ENCODE data around the gene USP54.

Gene USP54

DNA sequence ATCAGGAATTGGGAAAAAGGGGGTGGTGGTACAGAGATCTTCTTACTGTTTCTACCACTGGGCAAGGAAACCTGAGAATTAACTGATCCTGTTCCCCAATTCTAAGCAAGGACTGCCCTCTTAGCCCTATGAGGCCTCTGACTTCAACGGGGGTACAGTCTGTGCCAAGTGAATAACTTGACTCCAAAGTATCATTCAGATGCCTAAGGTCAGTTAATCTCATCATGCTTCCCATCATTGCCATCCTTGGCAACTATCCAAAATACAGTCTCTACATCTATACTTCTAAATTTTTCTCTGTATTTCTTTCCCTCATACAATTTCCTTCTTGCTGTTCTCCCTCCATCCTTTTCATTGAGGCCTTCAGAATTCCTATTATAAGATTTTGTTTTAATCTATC, 105.8 kb downstream of the USP54 start:
- no peak for DNase-seq (ENCODE audit: low read depth)
- TF ChIP-seq, protein P1, sequence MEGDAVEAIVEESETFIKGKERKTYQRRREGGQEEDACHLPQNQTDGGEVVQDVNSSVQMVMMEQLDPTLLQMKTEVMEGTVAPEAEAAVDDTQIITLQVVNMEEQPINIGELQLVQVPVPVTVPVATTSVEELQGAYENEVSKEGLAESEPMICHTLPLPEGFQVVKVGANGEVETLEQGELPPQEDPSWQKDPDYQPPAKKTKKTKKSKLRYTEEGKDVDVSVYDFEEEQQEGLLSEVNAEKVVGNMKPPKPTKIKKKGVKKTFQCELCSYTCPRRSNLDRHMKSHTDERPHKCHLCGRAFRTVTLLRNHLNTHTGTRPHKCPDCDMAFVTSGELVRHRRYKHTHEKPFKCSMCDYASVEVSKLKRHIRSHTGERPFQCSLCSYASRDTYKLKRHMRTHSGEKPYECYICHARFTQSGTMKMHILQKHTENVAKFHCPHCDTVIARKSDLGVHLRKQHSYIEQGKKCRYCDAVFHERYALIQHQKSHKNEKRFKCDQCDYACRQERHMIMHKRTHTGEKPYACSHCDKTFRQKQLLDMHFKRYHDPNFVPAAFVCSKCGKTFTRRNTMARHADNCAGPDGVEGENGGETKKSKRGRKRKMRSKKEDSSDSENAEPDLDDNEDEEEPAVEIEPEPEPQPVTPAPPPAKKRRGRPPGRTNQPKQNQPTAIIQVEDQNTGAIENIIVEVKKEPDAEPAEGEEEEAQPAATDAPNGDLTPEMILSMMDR (conservative IDR thresholded peaks at IDR 0.05; ENCODE audit: low read length): no peak
- H3K4me3 ChIP-seq (ENCODE audit: low read length): no peak overlapping the region

DNA sequence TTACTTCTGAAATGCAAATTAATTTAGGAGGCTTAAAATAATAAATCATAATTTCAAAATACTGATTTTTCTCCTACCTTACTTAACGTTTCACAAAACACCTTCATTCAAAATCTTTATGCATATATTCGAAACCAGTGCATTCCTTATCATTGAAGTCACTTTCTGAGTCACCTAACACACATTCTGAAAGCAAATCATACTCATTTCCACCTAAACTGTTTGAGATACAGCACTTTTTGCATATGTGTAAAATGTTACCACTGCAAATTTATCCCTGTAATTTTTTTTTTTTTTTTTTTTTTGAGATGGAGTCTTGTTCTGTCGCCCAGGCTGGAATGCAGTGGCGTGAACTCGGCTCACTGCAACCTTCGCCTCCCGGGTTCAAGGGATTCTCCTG, 111.0 kb downstream of the USP54 start:
- DNase-seq (ENCODE audit: low read depth): peak; percentile 49
- no peak overlapping the region for H3K4me3 ChIP-seq (ENCODE audit: low read length)
- TF ChIP-seq, protein P1 (conservative IDR thresholded peaks at IDR 0.05; ENCODE audit: low read length): no peak

DNA sequence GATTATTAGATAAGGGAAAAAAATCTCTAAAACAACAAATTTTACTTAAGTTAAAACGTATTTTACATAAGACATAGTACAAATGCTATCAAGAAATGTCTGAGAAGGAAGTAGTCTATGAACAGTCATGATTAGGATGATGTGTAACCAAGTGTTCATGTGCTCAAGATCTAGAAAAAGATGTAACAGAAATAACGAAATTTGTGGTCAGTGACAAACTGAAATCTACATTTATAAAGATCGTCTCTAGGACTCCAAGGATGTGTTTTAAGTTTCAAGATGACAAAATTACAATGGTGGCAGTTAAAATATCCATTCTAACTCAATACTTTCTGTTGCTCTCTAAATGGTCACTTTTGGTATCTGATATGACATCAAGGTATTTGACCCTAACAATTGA, 112.5 kb downstream of the USP54 start:
- DNase-seq (ENCODE audit: low read depth): no peak
- TF ChIP-seq, protein P1 (conservative IDR thresholded peaks at IDR 0.05; ENCODE audit: low read length): no peak
- no peak overlapping the region for H3K4me3 ChIP-seq (ENCODE audit: low read length)

GRCh38 chr10:73471226-73471625, 119.9 kb downstream of the USP54 start:
- H3K4me3 ChIP-seq (ENCODE audit: low read length): no peak overlapping the region
- no peak for DNase-seq (ENCODE audit: low read depth)
- TF ChIP-seq, protein P1 (conservative IDR thresholded peaks at IDR 0.05; ENCODE audit: low read length): no peak

- no peak for DNase-seq (ENCODE audit: low read depth)
- TF ChIP-seq, protein P1 (conservative IDR thresholded peaks at IDR 0.05; ENCODE audit: low read length): no peak
- H3K4me3 ChIP-seq (ENCODE audit: low read length): no peak overlapping the region
Observed at GRCh38 chr10:73469579-73469978, 121.6 kb downstream of the USP54 start.

GRCh38 chr10:73467206-73467605, 123.9 kb downstream of the USP54 start:
- DNase-seq (ENCODE audit: low read depth): no peak
- TF ChIP-seq, protein P1 (conservative IDR thresholded peaks at IDR 0.05; ENCODE audit: low read length): no peak
- no peak overlapping the region for H3K4me3 ChIP-seq (ENCODE audit: low read length)

DNA sequence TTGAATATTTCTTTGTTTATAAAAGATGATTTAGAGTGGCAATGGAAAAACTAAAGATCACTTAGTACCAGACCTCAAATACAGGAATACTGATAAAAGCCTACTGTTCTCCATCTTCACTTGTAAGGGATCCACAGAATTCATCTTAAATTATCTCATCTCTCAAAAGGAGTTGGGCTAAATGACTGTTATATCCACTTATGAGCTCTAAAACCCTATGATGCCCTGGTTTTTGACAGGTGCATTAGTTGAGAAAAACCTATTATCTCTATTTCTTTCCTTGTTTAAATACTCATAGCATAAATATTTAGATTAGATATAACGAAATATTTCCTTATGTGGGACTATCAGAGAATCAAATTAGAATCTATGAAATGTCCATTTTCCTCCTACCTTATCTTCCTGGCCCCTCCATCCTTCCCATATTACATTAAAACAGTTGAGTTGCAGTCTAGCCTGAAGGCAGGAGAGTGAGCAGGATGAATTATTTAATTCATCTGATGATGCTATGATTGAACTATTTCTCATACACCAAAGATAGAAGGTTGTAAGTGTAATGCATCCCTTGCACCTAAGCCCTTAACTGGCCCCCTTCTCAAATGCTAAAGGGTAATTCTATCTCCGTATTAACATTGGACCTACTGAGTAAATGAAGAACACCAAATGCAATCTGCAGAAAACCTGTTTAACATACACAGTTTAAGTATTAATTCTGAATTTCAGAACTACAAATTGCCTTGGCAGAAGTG, 125.0 kb downstream of the USP54 start:
- no peak for DNase-seq (ENCODE audit: low read depth)
- no peak overlapping the region for H3K4me3 ChIP-seq (ENCODE audit: low read length)
- TF ChIP-seq, protein P1 (conservative IDR thresholded peaks at IDR 0.05; ENCODE audit: low read length): no peak
